ENCODE results near the gene GATD1.
"Not testable (repeated sequence)": the region's sequence is repeated elsewhere in the genome, so short reads cannot be mapped to it uniquely, and the experiment has no call there.

Gene GATD1

DNA sequence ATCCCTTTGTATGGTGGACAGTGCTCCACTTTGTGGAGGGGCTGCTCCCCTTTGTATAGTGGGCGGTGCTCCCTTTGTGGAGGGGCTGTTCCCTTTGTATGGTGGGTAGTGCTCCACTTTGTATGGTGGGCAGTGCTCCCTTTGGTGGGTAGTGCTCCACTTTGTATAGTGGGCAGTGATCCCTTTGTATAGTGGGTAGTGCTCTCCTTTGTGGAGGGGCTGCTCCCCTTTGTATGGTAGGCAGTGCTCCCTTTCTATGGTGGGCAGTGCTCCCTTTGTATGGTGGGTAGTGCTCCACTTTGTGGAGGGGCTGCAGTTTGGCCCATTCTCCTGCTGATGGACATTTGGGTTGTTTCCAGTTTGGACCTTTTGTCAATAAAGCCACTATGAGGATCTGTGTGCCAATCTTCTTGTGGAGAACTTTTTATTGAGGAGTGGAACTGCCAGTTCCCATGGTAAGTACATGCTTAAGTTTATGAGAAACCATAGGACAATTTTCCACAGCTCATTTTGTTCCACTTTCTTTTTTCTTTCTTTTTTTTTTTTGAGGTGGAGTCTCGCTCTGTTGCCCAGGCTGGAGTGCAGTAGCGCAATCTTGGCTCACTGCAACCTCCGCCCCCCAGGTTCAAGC lies 34.6 kb downstream of the GATD1 start:
- CTCF ChIA-PET = interaction anchor here (1.2 to 1.9 kb wide), 3 partner anchors 15 to 43 kb away, joined by 3 to 11 read pairs (median 4); no protein-coding TSS in a partner anchor
- TF ChIP-seq, protein P1, sequence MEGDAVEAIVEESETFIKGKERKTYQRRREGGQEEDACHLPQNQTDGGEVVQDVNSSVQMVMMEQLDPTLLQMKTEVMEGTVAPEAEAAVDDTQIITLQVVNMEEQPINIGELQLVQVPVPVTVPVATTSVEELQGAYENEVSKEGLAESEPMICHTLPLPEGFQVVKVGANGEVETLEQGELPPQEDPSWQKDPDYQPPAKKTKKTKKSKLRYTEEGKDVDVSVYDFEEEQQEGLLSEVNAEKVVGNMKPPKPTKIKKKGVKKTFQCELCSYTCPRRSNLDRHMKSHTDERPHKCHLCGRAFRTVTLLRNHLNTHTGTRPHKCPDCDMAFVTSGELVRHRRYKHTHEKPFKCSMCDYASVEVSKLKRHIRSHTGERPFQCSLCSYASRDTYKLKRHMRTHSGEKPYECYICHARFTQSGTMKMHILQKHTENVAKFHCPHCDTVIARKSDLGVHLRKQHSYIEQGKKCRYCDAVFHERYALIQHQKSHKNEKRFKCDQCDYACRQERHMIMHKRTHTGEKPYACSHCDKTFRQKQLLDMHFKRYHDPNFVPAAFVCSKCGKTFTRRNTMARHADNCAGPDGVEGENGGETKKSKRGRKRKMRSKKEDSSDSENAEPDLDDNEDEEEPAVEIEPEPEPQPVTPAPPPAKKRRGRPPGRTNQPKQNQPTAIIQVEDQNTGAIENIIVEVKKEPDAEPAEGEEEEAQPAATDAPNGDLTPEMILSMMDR (IDR thresholded peaks at IDR 0.05; ENCODE audit: insufficient read depth, low read length, missing control alignments) = no peak
- no peak overlapping the region for H3K4me3 ChIP-seq (ENCODE audit: low read depth, low read length)
- no peak for DNase-seq (ENCODE audit: low read depth, low spot score)
- POLR2A ChIA-PET = no interaction called here

- TF ChIP-seq, protein P1 (IDR thresholded peaks at IDR 0.05; ENCODE audit: insufficient read depth, low read length, missing control alignments) = no peak
- POLR2A ChIA-PET = no interaction called here
These were observed 35.1 kb downstream of the GATD1 start for GRCh38 chr11:742156-742546.

GRCh38 chr11:737899-738298 lies 39.4 kb downstream of the GATD1 start:
- ChIA-PET POLR2A (interaction anchor here (0.5 kb wide), 1 partner anchor 9 kb away, joined by 3 read pairs; no protein-coding TSS in a partner anchor), CTCF (interaction anchor here (2.3 kb wide), 1 partner anchor 12 kb away, joined by 9 read pairs; no protein-coding TSS in a partner anchor)
- not testable (repeated sequence) for H3K4me3 ChIP-seq (ENCODE audit: low read depth, low read length); DNase-seq (ENCODE audit: low read depth, low spot score)

More at GRCh38 chr11:742156-742546, 35.1 kb downstream of the GATD1 start:
- no peak overlapping the region for H3K4me3 ChIP-seq (ENCODE audit: low read depth, low read length)
- CTCF ChIA-PET = interaction anchor here (1.2 kb wide), 2 partner anchors 19 to 43 kb away, joined by 3 to 4 read pairs; no protein-coding TSS in a partner anchor
- no peak for DNase-seq (ENCODE audit: low read depth, low spot score)

DNA sequence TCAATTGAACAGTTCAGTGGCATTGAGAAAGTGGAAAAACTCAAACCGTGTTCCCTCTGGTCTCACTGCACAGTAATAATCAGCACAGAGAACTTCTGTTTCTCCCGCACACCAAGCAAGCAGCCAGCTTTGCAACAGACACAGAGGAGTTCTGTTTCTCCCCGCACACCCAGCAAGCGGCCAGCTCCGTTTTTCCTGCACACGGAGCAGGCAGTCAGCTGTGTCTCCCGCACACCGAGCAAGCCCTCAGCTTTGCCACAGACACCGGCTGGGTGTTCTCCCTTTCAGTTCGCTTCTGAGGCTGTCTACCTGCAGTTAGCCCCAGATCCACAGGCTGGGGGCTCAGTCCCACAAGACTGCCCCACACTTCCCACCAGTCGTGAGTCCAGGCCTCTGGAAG lies 39.9 kb downstream of the GATD1 start:
- no peak for DNase-seq (ENCODE audit: low read depth, low spot score)
- CTCF ChIA-PET = no interaction called here
- no peak overlapping the region for H3K4me3 ChIP-seq (ENCODE audit: low read depth, low read length)

GRCh38 chr11:734541-734940 lies 42.7 kb downstream of the GATD1 start:
- CTCF ChIA-PET = interaction anchor here (2.8 kb wide), 1 partner anchor 11 kb away, joined by 16 read pairs; no protein-coding TSS in a partner anchor
- DNase-seq (ENCODE audit: low read depth, low spot score); POLR2A ChIA-PET: not testable (repeated sequence)

More for the DNA sequence above, 39.9 kb downstream of the GATD1 start:
- TF ChIP-seq, protein P1 (IDR thresholded peaks at IDR 0.05; ENCODE audit: insufficient read depth, low read length, missing control alignments) = no peak
- POLR2A ChIA-PET = interaction anchor here (0.5 kb wide), 1 partner anchor 9 kb away, joined by 3 read pairs; no protein-coding TSS in a partner anchor

DNA sequence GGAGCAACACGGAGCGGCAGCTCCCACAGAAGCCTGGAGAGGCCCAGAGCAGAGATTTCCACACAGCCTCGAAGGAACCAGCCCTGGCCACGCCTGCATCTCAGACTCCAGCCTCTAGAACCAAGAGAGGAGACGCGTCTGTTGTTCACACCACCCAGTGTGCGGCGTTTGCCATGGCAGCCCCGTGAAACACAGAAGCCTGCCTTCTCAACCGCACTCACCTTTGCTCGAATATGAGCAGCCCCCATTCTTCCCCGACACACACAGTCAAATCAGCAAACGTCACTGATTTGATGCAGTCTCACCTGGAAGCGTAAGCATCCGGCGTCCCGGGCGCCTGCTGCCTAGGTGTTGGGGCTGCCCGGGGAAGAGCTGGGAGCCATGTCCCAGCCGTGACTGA lies 44.2 kb downstream of the GATD1 start:
- ChIA-PET POLR2A (no interaction called here), CTCF (interaction anchor here (2.8 kb wide), 1 partner anchor 10 kb away, joined by 16 read pairs; no protein-coding TSS in a partner anchor)
- no peak for DNase-seq (ENCODE audit: low read depth, low spot score)
- H3K4me3 ChIP-seq (ENCODE audit: low read depth, low read length) = no peak overlapping the region
- TF ChIP-seq, protein P1 (IDR thresholded peaks at IDR 0.05; ENCODE audit: insufficient read depth, low read length, missing control alignments) = no peak

More at GRCh38 chr11:734541-734940, 42.7 kb downstream of the GATD1 start:
- not testable (repeated sequence) for H3K4me3 ChIP-seq (ENCODE audit: low read depth, low read length)

DNA sequence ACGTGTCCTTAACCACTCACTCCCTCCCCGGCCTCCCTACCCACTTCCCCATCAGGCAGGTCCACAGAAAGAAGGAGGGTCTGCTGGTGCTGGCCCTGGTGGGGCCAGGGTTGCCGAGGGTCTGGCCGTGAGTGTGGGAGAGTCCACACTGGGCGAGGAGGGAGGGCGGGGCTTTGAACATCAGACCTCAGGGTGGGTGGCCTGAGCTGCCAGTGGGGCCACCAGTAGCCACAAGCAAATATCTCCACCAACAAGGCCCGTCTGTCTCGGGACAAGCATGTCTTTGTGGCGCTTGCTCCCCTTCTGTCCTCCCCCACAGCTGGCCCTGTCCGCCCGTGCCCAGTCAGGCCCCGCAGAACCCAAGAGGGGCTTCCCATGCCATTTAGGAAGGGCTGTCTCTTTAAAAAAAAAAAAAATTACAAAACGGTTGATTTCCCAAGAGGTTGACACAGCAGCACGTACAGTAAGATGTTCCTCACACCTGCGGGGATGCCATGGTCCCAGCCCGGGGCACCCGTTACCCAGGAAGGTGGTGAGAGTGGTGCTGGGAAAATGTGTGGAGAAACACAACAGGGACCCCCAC lies 47.7 kb downstream of the GATD1 start:
- POLR2A ChIA-PET = no interaction called here
- DNase-seq (ENCODE audit: low read depth, low spot score) = no peak
- H3K4me3 ChIP-seq (ENCODE audit: low read depth, low read length) = no peak overlapping the region
- CTCF ChIA-PET = interaction anchor here (1.2 to 10.2 kb wide), 5 partner anchors 14 to 69 kb away, joined by 3 to 198 read pairs (median 6); partner anchors contain the start of genes DEAF1, EPS8L2 and TMEM80
- TF ChIP-seq, protein P1 (IDR thresholded peaks at IDR 0.05; ENCODE audit: insufficient read depth, low read length, missing control alignments) = no peak
